GM12873 (cell line): ENCODE results near the gene TCEAL5.

Experiments
- TF ChIP-seq, protein P1 (sequence below): IDR thresholded peaks from 2 replicates; pipeline ENCODE4 v1.5.1; 2012; ENCODE audit warnings: low read depth, mild to moderate bottlenecking, moderate library complexity, low read length, control low read depth; ENCODE audit not compliant: insufficient read depth; ENCODE audit errors: missing control alignments

TCEAL5 gene

DNA sequence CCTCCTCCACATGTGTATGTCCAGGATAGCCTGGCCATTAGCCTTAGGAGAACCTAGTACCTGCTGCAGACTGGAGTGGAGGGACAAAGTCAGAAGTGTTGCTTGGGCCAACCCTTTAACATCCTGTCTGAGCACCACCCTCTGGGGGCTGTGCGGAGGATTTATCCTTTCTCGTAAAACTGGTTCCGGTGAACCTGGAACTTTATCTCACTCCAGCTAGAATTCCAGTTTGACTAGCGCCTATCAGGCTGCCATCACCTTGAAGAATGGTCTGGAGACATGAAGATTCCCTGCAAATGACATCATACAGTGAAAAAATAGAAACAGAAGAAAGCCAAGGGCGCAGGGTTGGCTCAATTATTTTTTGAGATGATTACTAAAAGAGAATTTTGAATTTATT, 25.6 kb downstream of the TCEAL5 start:
- TF ChIP-seq, protein P1, sequence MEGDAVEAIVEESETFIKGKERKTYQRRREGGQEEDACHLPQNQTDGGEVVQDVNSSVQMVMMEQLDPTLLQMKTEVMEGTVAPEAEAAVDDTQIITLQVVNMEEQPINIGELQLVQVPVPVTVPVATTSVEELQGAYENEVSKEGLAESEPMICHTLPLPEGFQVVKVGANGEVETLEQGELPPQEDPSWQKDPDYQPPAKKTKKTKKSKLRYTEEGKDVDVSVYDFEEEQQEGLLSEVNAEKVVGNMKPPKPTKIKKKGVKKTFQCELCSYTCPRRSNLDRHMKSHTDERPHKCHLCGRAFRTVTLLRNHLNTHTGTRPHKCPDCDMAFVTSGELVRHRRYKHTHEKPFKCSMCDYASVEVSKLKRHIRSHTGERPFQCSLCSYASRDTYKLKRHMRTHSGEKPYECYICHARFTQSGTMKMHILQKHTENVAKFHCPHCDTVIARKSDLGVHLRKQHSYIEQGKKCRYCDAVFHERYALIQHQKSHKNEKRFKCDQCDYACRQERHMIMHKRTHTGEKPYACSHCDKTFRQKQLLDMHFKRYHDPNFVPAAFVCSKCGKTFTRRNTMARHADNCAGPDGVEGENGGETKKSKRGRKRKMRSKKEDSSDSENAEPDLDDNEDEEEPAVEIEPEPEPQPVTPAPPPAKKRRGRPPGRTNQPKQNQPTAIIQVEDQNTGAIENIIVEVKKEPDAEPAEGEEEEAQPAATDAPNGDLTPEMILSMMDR: no peak

DNA sequence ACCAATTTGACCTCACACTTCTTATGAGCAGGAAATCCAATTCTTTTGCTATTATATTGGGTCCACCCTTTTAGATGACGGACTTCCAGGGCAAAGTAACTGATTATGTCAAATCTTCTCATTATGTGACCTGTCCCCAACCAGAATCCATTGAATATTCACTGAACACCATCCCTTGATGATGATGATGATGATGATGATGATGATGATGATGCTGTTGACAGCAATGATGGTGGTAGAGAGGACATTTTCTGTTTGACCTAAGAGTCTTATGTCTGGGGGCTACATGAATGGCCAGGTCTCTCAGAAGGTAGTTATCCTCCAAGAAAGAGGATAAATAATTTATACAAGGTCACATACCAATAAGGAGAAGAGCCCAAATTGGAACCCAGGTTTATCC, 26.7 kb downstream of the TCEAL5 start:
- TF ChIP-seq, protein P1: no peak

DNA sequence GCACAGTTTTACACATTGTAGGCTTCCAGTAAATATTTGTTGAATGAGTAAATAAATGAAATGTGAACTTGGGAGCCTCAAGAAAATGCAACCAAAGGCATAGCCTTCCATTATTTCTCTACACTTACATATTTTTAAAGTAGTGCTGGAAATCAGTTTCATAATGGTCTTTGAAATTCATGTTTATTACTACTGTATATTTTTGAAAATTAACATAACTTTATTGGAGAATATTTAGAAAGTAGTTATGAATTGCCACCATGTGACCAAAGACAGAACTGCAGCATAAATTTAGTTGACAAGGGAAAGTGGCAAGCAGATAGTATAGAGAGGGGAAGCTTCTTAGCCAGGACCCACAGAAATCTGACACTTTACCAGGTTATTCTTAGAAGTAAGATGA, 28.0 kb downstream of the TCEAL5 start:
- TF ChIP-seq, protein P1: peak; percentile 42

DNA sequence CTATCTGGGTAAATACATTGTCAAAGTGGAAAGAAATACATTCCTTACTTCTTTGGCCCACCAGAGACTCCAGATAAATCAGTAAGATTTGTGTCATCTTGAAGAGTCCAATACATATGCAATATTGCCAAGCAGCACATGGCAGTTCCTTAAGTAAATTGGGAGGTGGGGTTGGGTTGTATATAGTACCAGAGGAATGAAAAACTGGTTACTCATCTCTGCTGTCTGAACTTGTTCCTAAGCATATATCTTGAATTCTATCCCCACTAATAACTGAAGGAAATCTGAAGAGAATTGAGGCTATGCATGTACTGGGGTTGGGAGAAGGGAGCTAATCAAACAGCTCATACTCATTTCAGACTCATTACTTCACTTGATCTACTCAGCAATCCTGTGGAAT, 36.4 kb downstream of the TCEAL5 start:
- TF ChIP-seq, protein P1: no peak

DNA sequence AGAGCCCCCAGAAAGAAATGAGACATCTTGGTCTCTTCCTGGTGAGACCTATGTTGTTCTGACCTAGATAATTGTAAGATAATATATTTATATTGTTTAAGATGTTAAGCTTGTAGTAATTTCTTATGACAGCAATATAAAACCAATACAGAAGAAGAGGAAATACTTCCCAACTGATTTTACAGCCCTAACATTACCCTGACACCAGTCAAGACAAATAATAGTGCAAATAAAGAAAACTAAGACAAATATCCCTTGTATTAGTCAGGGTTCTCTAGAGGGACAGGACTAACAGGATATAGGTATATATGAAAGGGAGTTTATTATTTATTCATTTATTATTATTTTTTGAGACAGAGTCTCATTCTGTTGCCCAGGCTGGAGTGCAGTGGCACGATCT, 40.3 kb downstream of the TCEAL5 start:
- TF ChIP-seq, protein P1: no peak

DNA sequence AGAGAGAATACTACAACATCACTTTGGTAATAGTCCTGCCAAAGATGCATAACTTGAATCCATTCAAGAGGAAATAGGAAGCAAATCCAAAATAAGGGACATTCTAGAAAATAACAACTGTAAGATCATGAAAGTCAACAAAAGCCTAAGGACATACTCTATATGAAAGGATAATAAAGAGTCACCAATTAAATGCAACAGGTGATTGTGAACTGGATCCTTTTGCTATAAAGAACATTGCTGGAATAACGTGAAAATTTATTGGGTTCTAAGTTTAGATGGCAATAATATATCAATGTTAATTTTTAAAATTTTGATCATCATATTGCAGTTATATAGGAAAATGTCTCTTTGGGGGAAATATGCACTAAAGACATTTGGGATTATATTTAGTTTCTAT, 41.7 kb downstream of the TCEAL5 start:
- TF ChIP-seq, protein P1: no peak

DNA sequence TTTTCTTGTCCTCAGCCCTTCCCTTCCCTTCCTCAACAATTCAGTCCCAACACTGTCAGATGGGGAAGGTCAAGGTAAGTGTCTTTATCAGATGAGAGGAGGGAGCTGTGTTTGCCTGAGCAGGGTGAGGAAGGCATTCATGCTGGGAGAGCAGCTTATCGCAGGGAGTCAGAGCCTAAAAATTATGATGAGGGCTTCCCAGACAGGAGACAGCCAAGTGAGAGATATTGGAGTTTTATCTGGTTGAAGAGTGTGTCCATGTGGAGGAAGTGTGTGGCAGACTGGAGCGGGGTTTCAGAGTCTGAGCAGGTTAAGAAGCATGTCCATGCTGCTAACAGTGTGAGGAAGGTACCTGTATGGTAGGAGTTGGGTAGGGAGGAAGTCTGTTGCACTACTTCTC, 43.3 kb downstream of the TCEAL5 start:
- TF ChIP-seq, protein P1: no peak
